GM20431 (cell line): Measurements from ENCODE around the gene TMEM254.
"Not testable (repeated sequence)": the region's sequence is repeated elsewhere in the genome, so short reads cannot be mapped to it uniquely, and the experiment has no call there.

ENCODE experiments used
- in situ Hi-C: fragments of 300-500 bp; cut with MseI, MboI; formaldehyde crosslinking; loops from one replicate; pipeline ENCODE4 v1.15.0; 2020; ENCODE audit warnings: low sequenced_read_pairs; ENCODE audit not compliant: unreplicated experiment

TMEM254 gene

GRCh38 chr10:80131499-80131901 is 53.0 kb downstream of the TMEM254 start:
- in situ Hi-C loops, result no loop called here

DNA sequence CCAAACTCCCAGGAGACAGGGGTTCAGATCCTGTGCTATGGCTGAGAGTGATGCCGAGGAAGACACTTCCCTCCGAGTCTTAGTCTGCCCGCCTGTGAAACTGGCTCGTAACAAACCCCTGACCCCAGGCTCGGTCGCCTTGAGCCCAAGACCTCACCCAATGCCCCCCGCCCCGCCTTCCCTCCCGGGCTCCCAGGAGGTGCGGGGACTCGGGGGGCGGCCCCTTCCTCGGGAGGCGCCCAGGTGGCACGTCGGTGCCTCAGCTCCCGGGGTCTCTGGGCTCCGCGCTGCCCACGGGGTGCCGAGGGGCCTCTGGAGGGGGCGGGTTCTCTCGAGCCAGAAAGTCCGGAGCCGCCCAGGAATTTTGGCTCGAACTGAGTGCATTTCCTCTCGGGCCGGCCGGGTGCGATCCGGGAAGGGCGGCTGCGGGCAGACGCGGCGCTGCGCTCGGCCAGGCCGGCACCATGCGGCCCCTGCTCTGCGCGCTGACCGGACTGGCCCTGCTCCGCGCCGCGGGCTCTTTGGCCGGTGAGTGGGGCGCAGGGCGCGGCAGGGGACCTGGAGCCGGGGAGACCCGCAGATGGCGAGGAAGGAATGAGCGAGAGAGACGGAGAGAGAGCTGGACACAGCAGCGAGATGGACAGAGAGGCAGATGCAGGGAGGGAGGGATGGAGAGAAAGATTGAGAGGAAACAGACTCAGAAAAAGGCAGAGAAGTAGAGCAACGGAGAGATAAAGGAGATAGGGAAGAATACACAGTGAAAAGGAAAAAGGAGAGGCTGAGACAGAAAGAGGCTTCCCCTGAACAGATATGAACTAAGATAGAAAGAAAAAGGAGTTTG is 54.1 kb downstream of the TMEM254 start, which contains the start of gene PLAC9:
Gene PLAC9 (plus strand): TSS at position 432 of the 841 bp plus-strand sequence. CDS start 33 bp downstream, at position 465.
- in situ Hi-C loops, result no loop called here

GRCh38 chr10:80133206-80133605 is 54.7 kb downstream of the TMEM254 start:
- in situ Hi-C loops, result no loop called here

DNA sequence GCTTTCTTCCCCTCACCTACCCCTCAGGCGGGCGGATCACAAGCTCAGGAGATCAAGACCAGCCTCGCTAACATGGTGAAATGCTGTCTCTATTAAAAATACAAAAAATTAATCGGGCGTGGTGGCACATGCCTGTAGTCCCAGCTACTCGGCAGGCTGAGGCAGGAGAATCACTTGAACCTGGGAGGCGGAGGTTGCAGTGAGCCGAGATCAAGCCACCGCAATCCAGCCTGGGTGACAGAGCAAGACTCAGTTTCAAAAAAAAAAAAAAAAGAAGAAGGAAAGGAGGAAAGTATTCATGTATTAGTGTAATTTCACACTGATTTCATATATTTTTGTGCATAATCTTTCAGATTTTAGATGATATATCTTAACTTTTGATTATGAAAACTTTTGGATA is 55.2 kb downstream of the TMEM254 start:
- in situ Hi-C loops, result not testable (repeated sequence)

GRCh38 chr10:80136134-80136571 is 57.7 kb downstream of the TMEM254 start:
- in situ Hi-C loops, result no loop called here

DNA sequence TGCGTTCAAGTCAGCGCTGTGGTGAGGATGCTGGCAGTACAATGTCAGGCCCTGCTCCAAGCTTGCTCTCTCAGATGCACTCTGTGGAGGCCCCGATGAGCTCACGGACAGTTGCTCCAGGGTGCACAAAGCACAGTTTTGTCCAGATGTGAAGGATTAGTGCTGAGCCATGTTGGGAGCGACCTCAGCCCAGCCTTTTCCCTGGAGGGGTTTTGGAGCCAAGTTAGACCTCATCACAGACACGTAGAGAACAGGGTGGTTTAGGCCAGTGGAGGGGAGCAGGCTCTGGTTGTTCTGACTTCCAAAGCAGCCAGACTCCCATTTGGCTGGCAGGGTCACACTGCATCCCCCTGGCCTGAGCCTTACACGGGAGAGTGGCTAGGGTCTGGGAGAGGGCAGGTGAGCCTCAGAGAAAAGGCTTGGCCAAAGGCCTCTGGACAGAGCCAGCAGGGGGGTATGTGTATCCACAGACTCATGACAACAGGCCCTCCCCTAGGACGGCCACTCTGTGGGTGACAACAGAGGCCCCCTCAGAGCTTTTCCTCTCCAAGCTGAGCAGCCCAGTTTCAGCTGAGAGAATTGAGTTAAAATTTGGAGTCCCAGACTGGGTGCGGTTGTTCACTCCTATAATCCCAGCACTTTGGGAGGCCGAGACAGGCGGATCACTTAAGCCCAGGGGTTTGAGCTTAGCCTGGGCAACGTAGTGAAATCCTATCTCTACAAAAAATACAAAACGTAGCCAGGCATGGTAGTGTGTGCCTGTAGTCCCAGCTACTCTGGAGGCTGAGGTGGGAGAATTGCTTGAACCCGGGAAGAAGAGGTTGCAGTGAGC is 58.8 kb downstream of the TMEM254 start:
- in situ Hi-C loops, result no loop called here

DNA sequence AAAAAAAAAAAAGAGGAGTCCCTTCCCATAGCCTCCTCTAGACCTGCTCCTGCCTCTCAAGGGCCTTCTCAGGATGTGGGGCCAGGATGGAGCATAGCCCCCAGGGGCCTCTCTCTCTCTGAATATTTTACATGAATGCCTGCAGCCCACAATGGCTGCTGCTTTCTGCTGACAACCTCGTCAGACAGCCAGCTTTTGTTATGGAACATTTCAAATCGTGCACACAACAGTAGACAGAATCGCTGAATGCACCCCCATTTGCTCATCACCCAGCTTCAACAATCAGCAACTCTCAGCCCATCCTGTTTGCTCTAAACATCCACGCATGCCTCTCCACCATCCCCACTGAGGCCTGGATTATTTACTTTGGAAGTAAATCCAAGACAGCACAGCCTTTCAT is 59.5 kb downstream of the TMEM254 start:
- in situ Hi-C loops, result no loop called here

DNA sequence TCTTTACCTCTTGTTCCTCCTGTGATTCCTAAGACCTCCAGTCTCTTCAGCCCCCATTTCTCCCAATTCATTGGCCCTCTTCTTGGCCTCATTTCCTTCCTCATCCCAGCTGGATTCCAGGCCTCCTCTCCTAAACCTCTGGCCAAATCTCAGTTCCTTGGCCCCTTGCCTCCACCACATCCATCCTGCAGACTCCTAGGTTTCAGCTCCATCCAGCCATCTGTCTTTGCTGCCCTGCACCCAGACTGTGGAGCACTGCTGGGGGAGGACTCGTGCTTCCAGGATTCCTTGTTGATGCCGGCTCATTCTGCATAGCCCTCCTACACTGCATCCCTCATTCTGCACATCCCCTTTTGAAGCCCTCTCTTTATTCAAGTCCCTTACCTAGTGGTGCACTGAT is 60.8 kb downstream of the TMEM254 start:
- in situ Hi-C loops, result no loop called here

DNA sequence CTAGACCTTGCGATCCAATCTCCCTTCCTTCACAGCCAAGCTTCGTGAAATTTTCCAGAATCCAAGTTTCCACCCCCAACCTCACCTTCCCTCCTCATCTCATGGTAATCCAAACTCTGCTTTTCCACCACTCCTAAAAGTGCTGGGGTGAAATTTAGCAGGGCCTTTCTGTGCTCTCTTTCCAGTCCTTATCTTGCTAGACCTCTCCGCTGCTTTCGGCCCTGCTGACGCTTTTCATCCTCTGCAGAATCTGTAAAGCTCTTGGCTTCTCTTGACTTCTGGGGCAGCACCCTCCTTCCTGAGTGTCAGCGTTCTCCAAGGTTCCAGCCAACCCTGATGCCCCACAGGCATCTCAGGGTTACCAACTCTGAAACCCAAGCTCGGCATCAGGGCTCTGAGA is 61.8 kb downstream of the TMEM254 start:
- in situ Hi-C loops, result no loop called here

- in situ Hi-C loops, result no loop called here
Measured at GRCh38 chr10:80141696-80142460, 63.4 kb downstream of the TMEM254 start.
